ENCODE data around the gene DPYSL5.

- TF ChIP-seq MAX (IDR thresholded peaks at IDR 0.05) (no peak), HNF4A (conservative IDR thresholded peaks at IDR 0.05) (no peak), TAF1 (conservative IDR thresholded peaks at IDR 0.05) (no peak), EGR1 (IDR thresholded peaks at IDR 0.05; ENCODE audit: low read depth in 2 of 2) (no peak), CTCF (IDR thresholded peaks at IDR 0.05; ENCODE audit: low read depth, low read length, missing input control) (no peak)
Observed at GRCh38 chr2:26883956-26884355, 36.0 kb downstream of the DPYSL5 start.

All from liver (tissue), 3 donors.